B cell (primary cell): ENCODE measurements around the gene FSTL5. TPM values are rescaled to one million over a fixed set of nuclear protein-coding genes. Genes with fewer than 3 reads are reported as not detected.

Source experiments
- ATAC-seq: fragments of 200-7000 bp; cut with Tn5 transposase; one replicate; pipeline ENCODE4 v1.10.0; 2021; ENCODE audit warnings: low read depth, mild to moderate bottlenecking, moderate number of reproducible peaks, moderate library complexity
- CTCF ChIA-PET: fragments of 350-600 bp; sonication (Branson Sonifier 250); formaldehyde crosslinking; loops from one replicate; lab custom pipeline; 2021; ENCODE audit warnings: antibody characterized with exemption, inconsistent platforms; lab: Charles Lee
- POLR2A ChIA-PET: fragments of 350-600 bp; sonication (Branson Sonifier 250); formaldehyde crosslinking; loops from one replicate; lab custom pipeline; 2021; ENCODE audit warnings: antibody characterized with exemption; lab: Charles Lee
- DNase-seq: peaks from one replicate; pipeline ENCODE4 v3.0.0; 2013
- H2AFZ ChIP-seq: 2 replicates; pipeline ENCODE4 v1.6.1; 2012; ENCODE audit warnings: mild to moderate bottlenecking, low read depth, low read length; ENCODE audit not compliant: insufficient read depth, poor library complexity, severe bottlenecking
- H3K27ac ChIP-seq, 2 donors: 1 replicate in 1 of 2; 2 replicates in 1 of 2; pipeline ENCODE4 v1.5.1; 2012 to 2013; ENCODE audit warnings: low read length in 2 of 2, mild to moderate bottlenecking in 2 of 2, moderate library complexity in 1 of 2
- H3K27me3 ChIP-seq, 4 experiments: fragments of 200-600 bp in 1 of 4; sonication (generic) in 1 of 4; replicated peaks in 1 of 4; 1 replicate in 2 of 4; 2 replicates in 2 of 4; pipeline versions ENCODE4 v1.6.1 to v1.7.0; 2013 to 2016; ENCODE audit warnings: low read length in 3 of 4, mild to moderate bottlenecking in 2 of 4, mixed read lengths in 1 of 4, moderate library complexity in 1 of 4; ENCODE audit not compliant: insufficient read depth in 4 of 4, control insufficient read depth in 3 of 4; ENCODE audit errors: control extremely low read depth in 1 of 4
- H3K36me3 ChIP-seq, 2 experiments: replicated peaks in 1 of 2; 1 replicate in 1 of 2; 2 replicates in 1 of 2; pipeline versions ENCODE4 v1.6.1 to v1.7.1; 2013; ENCODE audit warnings: low read length in 1 of 2; ENCODE audit not compliant: insufficient read depth in 2 of 2, control insufficient read depth in 1 of 2; ENCODE audit errors: control extremely low read depth in 1 of 2, extremely low read depth in 1 of 2
- H3K4me1 ChIP-seq, 2 donors: fragments of 200-600 bp in 1 of 2; sonication (generic) in 1 of 2; 1 replicate in 1 of 2; 2 replicates in 1 of 2; pipeline versions ENCODE4 v1.5.1 to v1.6.1; 2013 to 2017; ENCODE audit warnings: low read length in 2 of 2; ENCODE audit not compliant: control insufficient read depth in 2 of 2, insufficient read depth in 2 of 2
- H3K4me2 ChIP-seq: replicated peaks from 2 replicates; pipeline ENCODE3; 2012; ENCODE audit warnings: mild to moderate bottlenecking, low read depth, low read length; ENCODE audit not compliant: poor library complexity, severe bottlenecking
- H3K4me3 ChIP-seq, 5 experiments: fragments of 200-600 bp in 1 of 5; sonication (generic) in 1 of 5; 1 replicate in 3 of 5; 2 replicates in 2 of 5; pipeline versions ENCODE4 v1.5.1 to v1.7.0; 2011 to 2016; ENCODE audit warnings: low read length in 4 of 5, mild to moderate bottlenecking in 4 of 5, low read depth in 2 of 5, control low read depth in 1 of 5, moderate library complexity in 1 of 5; ENCODE audit not compliant: insufficient read depth in 1 of 5; ENCODE audit errors: control extremely low read depth in 1 of 5, extremely low read depth in 1 of 5
- H3K79me2 ChIP-seq: fragments of 200-600 bp; sonication (generic); one replicate; pipeline ENCODE4 v1.6.0; 2016; ENCODE audit warnings: low read length; ENCODE audit not compliant: control insufficient read depth, insufficient read depth
- H3K9ac ChIP-seq: fragments of 200-600 bp; sonication (generic); 2 replicates; pipeline ENCODE4 v1.6.1; 2017; ENCODE audit warnings: mild to moderate bottlenecking, low read length, moderate library complexity
- H3K9me3 ChIP-seq, 3 donors: one replicate each; pipeline versions ENCODE4 v1.6.1 to v1.7.1; 2013; ENCODE audit warnings: low read length in 2 of 3; ENCODE audit not compliant: control insufficient read depth in 2 of 3, insufficient read depth in 1 of 3; ENCODE audit errors: control extremely low read depth in 1 of 3
- H4K20me1 ChIP-seq: 2 replicates; pipeline ENCODE4 v1.6.0; 2012; ENCODE audit warnings: mild to moderate bottlenecking, low read length; ENCODE audit not compliant: insufficient read depth, control insufficient read depth, poor library complexity, severe bottlenecking
- H3K27ac Mint-ChIP-seq: one replicate; pipeline ENCODE4 v1.8.0; 2021; ENCODE audit warnings: mixed read lengths
- H3K27me3 Mint-ChIP-seq: one replicate; pipeline ENCODE4 v1.8.0; 2021; ENCODE audit warnings: mixed read lengths
- H3K4me1 Mint-ChIP-seq: one replicate; pipeline ENCODE4 v1.8.0; 2021; ENCODE audit warnings: mixed read lengths
- H3K4me3 Mint-ChIP-seq: one replicate; pipeline ENCODE4 v1.8.0; 2021; ENCODE audit warnings: mixed read lengths
- H3K9me3 Mint-ChIP-seq: one replicate; pipeline ENCODE4 v1.8.0; 2022; ENCODE audit warnings: mixed read lengths; ENCODE audit not compliant: insufficient read depth
- EZH2 ChIP-seq: IDR thresholded peaks from 2 replicates; pipeline ENCODE4 v1.6.1; 2012; ENCODE audit warnings: borderline replicate concordance, low read depth, mild to moderate bottlenecking, moderate library complexity, low read length; ENCODE audit not compliant: insufficient read depth, poor library complexity, severe bottlenecking
- WGBS: methylation state at CpG from one replicate; pipeline ENCODE4 v1.1.5; 2013; ENCODE audit warnings: missing lambda C conversion rate; ENCODE audit not compliant: insufficient coverage; 5-methylcytosine and 5-hydroxymethylcytosine counted together
- intact Hi-C: fragments of 100-400 bp; cut with micrococcal nuclease; formaldehyde crosslinking; loops from one replicate; pipeline ENCODE4 v1.10.0; 2022
- polyA plus RNA-seq: library from polyadenylated mRNA; depleted of rRNA; stranded (reverse); fragments of >200 nt; gene quantifications from 2 replicates; pipeline ENCODE4 v1.2.3, GENCODE V29; 2012
- total RNA-seq, 2 donors: library from RNA; stranded (reverse); fragments of 120-200 nt in 1 of 2; gene quantifications; 1 replicate in 1 of 2; 2 replicates in 1 of 2; pipeline versions ENCODE4 v1.2.3 to v1.2.4, GENCODE V29; 2013 to 2022
- TF ChIP-seq, protein P1 (sequence below): fragments of 200-600 bp; IDR thresholded peaks from one replicate; pipeline ENCODE4 v1.8.0; 2022; ENCODE audit warnings: antibody characterized with exemption, mild to moderate bottlenecking

The FSTL5 gene
- total and polyA plus RNA-seq, 2 donors (not counting 1 experiment from before 2014, with no cell fraction given), result not detected

DNA sequence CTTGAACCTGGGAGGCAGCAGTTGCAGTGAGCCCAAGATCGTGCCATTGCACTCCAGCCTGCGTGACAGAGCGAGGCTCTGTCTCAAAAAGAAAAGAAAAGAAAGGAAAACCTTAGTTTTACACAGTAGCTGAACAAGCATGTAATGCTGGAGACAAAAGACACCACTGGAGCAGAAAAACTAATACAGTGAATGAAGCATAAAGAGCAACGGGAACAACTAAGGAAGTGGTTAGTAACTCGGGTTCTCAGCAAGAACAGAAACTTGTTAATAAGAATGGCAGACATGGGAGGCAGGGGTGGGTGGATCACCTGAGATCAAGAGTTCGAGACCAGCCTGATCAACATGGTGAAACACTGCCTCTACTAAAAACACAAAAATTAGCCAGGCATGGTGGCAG lies 263.7 kb downstream of the FSTL5 start:
- POLR2A ChIA-PET, result no interaction called here

DNA sequence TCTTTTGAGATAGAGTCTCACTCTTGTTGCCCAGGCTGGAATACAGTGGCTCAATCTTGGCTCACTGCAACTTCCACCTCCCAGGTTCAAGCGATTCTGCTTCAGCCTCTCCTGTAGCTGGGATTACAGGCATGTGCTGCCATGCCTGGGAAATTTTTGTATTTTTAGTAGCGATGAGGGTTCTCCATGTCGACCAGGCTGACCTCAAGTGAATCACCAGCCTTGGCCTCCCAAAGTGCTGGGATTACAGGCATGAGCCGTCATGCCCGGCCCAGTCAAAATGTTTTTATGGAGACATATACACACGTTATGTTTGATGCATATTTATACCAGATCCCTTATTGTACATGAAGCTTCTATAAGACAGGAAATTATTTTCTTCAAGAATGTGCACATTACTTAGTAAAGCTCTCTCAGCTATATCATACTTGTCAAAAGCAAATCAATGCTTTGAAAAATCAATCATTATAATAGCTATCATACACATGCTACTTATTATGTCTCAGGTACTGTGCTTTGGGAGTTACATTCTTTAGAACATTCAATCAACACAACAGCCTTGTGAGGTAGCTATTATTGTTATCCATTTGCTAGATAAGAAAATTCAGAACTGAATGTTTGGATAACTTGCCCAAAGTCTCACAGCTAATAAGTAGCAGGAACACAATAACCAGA lies 269.2 kb downstream of the FSTL5 start:
- 96% methylated on average over 3 of the region's 6 CpGs for WGBS
- H3K27me3 Mint-ChIP-seq, result no peaks in the 10 kb centered on the region
- ChIA-PET POLR2A (no interaction called here), CTCF (no interaction called here)
- H3K4me3 ChIP-seq, result no peak overlapping the region
- intact Hi-C loops, result no loop called here
- no peak overlapping the region for H3K4me2 ChIP-seq
- DNase-seq, result no peak
- no peak overlapping the region for H3K27ac ChIP-seq
- H3K4me3 Mint-ChIP-seq, result no peak overlapping the region
- ATAC-seq, result no peak
- no peaks in the 10 kb centered on the region for H3K9me3 ChIP-seq
- H3K79me2 ChIP-seq, result no peaks in the 10 kb centered on the region
- H3K9me3 Mint-ChIP-seq, result peaks cover 2% of the 10 kb centered on the region
- no peak overlapping the region for H3K27ac Mint-ChIP-seq
- no peak for TF ChIP-seq EZH2
- TF ChIP-seq, protein P1, sequence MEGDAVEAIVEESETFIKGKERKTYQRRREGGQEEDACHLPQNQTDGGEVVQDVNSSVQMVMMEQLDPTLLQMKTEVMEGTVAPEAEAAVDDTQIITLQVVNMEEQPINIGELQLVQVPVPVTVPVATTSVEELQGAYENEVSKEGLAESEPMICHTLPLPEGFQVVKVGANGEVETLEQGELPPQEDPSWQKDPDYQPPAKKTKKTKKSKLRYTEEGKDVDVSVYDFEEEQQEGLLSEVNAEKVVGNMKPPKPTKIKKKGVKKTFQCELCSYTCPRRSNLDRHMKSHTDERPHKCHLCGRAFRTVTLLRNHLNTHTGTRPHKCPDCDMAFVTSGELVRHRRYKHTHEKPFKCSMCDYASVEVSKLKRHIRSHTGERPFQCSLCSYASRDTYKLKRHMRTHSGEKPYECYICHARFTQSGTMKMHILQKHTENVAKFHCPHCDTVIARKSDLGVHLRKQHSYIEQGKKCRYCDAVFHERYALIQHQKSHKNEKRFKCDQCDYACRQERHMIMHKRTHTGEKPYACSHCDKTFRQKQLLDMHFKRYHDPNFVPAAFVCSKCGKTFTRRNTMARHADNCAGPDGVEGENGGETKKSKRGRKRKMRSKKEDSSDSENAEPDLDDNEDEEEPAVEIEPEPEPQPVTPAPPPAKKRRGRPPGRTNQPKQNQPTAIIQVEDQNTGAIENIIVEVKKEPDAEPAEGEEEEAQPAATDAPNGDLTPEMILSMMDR, result no peak
- no peaks in the 10 kb centered on the region for H3K36me3 ChIP-seq
- no peak overlapping the region for H2AFZ ChIP-seq
- H3K4me1 ChIP-seq, result no peaks in the 10 kb centered on the region
- H4K20me1 ChIP-seq, result no peaks in the 10 kb centered on the region
- H3K4me1 Mint-ChIP-seq, result no peaks in the 10 kb centered on the region
- H3K9ac ChIP-seq, result no peak overlapping the region
- no peaks in the 10 kb centered on the region for H3K27me3 ChIP-seq

More for the DNA sequence above, 263.7 kb downstream of the FSTL5 start:
- H3K27me3 ChIP-seq, result no peaks in the 10 kb centered on the region
- no peak for ATAC-seq
- no peak for DNase-seq
- CTCF ChIA-PET, result no interaction called here
- no peak overlapping the region for H3K9ac ChIP-seq
- Mint-ChIP-seq H3K27me3 (no peaks in the 10 kb centered on the region), H3K4me1 (no peaks in the 10 kb centered on the region), H3K4me3 (no peak overlapping the region), H3K27ac (no peak overlapping the region), H3K9me3 (no peaks in the 10 kb centered on the region)
- peaks cover 0 to 7% (median 0%) of the 10 kb centered on the region in 3 donors for H3K9me3 ChIP-seq
- 52% methylated on average over 3 of the region's 6 CpGs for WGBS
- H3K4me2 ChIP-seq, result no peak overlapping the region
- H3K79me2 ChIP-seq, result no peaks in the 10 kb centered on the region
- intact Hi-C loops, result no loop called here
- no peaks in the 10 kb centered on the region for H4K20me1 ChIP-seq
- no peak overlapping the region for H3K27ac ChIP-seq
- TF ChIP-seq, protein P1, result no peak
- no peak for TF ChIP-seq EZH2
- no peak overlapping the region for H2AFZ ChIP-seq
- H3K36me3 ChIP-seq, result no peaks in the 10 kb centered on the region
- H3K4me1 ChIP-seq, result no peaks in the 10 kb centered on the region
- H3K4me3 ChIP-seq, result no peak overlapping the region
